ENCODE results near the gene HDAC4.

HDAC4 gene

DNA sequence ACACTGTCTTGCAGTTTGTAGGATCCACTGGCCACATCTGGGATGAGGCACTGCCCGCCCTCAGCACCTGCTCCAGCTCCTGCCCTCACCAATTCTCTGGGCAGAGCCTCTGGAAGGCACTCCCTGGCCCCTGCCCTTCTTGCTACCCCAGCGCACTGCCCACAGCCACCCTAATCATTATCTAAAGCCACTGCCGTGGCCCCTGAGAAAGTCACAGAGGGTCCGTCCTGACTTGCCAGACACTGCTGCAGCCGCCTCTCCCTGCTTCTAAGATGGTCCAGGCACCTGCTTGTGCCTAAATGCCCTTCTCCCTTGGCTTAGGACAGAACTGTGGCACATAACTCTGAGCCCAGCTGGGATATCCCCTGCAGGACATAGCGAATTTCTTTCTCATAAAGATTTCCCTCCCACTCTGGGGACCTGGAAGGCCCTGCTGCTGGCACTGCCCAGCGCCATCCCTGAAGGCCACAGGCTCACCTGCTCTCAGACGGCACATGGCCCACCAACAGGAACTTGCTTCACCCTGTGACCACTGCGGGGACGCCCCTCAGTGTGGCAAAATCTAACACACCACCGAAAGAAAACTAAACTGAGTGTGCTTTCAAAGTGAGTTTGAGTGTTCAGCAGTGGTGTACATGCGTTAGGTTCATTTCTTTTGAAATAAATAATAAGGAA, 244.9 kb downstream of the HDAC4 start:
- Histone ChIP-seq H3K27ac (no peak overlapping the region), H3K4me3 (no peak overlapping the region)
- DNase-seq (ENCODE audit: low spot score) = peak; percentile 46
- TF ChIP-seq, protein P1, sequence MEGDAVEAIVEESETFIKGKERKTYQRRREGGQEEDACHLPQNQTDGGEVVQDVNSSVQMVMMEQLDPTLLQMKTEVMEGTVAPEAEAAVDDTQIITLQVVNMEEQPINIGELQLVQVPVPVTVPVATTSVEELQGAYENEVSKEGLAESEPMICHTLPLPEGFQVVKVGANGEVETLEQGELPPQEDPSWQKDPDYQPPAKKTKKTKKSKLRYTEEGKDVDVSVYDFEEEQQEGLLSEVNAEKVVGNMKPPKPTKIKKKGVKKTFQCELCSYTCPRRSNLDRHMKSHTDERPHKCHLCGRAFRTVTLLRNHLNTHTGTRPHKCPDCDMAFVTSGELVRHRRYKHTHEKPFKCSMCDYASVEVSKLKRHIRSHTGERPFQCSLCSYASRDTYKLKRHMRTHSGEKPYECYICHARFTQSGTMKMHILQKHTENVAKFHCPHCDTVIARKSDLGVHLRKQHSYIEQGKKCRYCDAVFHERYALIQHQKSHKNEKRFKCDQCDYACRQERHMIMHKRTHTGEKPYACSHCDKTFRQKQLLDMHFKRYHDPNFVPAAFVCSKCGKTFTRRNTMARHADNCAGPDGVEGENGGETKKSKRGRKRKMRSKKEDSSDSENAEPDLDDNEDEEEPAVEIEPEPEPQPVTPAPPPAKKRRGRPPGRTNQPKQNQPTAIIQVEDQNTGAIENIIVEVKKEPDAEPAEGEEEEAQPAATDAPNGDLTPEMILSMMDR (IDR thresholded peaks at IDR 0.05) = no peak

DNA sequence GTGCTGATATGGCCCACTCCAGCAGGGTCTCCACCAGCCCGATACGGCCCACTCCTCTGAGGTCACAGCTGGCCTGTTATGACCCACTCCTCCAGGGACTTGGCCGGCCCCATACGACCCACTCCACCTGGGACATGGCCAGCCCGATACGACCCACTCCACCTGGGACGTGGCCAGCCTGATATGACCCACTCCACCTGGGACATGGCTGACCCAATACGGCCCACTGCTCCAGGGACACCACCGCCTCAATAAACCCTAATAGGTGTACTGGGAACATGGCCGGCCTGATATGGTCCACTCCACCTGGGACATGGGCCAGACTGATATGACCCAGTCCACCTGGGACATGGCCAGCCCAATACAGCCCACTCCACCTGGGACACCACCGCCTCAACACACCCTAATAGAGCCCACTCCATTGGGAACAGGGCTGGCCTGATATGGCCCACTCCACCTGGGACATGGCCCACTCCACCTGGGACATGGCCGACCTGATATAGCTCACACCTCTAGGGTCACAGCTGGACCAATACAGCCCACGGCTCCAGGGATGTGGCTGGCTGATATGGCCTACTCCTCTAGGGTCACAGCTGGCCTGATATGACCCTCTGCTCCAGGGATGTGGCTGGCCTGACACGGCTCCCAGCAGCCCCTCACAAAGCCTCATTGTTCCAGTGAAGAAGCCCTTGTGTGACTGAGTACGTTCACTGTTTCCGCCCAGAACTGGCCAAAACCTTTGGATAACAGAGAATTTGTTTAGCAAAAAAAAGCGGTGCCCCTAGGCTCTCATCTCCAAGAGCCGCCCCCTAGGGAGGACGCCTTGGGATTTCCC, 245.6 kb downstream of the HDAC4 start:
- Histone ChIP-seq H3K27ac (no peak overlapping the region), H3K4me3 (no peak overlapping the region)
- TF ChIP-seq, protein P1 (IDR thresholded peaks at IDR 0.05) = no peak
- DNase-seq (ENCODE audit: low spot score) = peak; percentile 61

DNA sequence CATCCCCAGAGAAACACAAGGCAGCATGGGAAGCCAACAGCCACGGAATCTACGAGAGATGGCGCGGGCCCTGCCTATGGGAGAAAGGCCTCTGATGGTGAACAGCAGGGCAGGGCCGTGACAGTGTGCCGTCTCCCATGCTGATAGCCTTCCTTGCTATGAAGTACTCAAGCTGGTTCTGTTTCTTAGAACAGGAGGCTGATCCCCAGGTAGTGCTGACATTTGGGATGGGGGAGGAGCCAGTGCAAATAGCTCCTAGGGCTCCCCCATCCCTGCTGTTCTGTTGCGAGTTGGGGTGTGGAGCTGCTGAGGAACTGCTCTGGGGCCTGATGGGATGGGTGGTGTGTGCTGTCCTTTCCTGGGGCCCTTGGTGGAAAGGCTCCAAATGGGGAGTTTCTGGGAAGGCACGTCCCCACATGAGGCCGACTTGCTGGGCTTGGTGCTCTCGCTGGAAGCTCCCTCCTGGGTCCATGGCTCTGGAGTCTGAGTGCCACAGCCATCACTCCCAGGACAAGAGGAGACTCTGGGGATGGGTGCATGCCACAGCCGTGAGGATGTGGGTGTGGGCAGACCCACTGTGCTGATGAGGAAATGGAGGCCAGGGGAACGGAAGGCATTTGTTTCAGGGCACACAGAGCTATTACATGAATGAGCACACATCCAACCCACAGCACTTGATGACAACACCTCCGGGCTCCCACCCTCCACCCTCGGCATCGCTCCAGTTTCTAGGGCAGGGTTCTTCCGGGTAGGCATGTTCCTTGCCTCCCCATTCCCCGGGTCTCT, 246.8 kb downstream of the HDAC4 start:
- peak; percentile 59 for DNase-seq (ENCODE audit: low spot score)
- Histone ChIP-seq H3K27ac (no peak overlapping the region), H3K4me3 (no peak overlapping the region)
- TF ChIP-seq, protein P1 (IDR thresholded peaks at IDR 0.05) = no peak

DNA sequence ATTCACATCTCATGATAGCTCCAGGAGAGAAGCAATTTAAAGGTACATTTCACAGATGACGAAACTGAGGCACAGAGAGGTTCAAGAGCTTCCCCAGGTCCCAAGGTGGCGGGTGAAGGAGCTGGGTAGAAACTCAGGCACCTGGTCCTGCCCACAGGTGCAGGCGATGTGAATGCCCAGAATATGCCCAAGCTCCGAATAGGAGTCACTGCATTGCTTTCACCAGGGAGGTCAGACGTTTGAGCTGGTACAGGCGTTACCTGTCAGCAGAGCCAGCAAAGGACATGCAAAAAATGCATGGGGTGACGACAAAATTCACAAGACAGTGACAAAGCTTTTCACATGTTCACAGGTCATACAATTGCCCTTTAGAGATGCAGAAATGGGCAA, 247.9 kb downstream of the HDAC4 start:
- DNase-seq (ENCODE audit: low spot score) = peak; percentile 4
- H3K27ac ChIP-seq = no peak overlapping the region

DNA sequence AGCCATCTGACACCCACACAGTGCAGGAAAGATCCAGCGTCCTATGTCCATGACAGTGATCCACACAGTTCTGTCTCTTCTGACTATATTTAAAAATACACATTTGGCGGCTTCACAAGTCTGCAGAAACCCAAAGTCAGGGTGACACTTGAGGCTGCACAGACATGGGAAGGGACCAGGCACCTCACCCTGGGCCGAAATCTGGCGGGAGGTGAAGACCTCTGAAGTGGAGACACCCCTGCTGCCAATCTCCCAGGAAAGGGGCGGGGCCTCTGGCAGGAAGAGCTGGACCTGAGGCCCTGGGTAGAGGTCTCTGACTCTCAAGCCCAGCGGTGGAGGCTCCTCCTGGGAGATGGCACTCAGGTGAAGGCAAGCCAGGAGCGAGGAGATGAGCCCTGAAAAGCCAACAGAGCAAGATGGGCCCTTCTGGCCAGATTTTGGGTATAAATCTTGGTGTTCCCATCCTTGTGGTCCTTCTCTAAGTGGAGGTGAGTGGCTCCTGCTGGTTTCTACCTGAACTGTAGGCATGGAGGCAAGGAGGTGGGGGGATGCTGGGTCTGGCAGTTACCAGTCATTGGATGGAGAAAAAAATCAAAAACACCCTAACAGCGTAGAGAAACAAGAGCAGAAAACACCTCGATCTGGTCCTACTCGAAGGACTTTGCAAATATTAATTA, 248.4 kb downstream of the HDAC4 start:
- TF ChIP-seq, protein P1 (IDR thresholded peaks at IDR 0.05) = no peak
- peak overlapping the region in 1 of 2 donors; percentile 53 for H3K27ac ChIP-seq

More for the DNA sequence above, 247.9 kb downstream of the HDAC4 start:
- H3K4me3 ChIP-seq = no peak overlapping the region
- TF ChIP-seq, protein P1 (IDR thresholded peaks at IDR 0.05) = no peak

DNA sequence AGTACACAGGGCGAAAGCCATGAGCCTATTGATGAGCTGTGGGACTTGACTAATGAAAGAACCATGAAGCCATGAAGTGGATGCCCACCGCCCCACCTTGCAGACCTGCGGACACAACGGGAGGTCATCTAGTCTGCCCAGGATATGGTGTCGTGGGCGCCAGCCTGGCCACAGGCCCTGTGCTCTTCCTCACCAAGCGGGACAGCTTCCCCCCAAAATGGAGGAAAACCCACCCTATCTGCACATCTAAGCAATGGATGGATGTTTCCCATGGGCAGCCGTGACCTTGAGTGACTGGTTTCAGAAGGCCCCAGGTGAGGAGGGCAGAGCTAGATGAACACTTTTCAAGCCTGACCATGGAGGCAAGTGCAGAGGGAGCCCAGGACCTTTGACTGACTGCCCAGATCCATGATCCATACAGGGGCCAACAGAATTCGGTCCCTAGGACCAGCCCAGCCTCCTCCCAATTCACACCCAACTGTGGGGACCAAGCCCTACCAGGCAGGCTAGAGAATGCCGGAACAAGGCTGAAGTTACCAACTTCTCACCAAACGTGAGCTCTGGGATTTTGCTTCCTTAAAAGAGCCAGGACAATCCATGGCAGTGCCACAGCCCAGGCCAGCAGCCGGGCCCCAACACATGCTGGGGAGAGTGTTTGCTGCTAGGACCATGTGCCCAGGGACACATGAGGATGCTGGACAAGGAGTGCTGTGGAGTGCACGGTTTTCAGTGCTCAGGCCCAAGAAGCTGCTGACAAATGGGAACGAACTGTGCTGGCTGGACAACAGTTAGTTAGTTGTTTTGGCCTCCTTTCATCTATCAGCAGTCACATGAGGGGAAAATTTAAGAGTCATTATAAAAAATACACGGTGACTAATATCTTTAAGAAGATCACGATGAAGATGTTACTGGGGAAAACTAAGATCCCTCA, 249.4 kb downstream of the HDAC4 start:
- peak overlapping the region; percentile 18 to 78 for H3K27ac ChIP-seq
- TF ChIP-seq, protein P1 (IDR thresholded peaks at IDR 0.05) = no peak
- no peak overlapping the region for H3K4me3 ChIP-seq
- peak; percentile 68 for DNase-seq (ENCODE audit: low spot score)

More for the DNA sequence above, 248.4 kb downstream of the HDAC4 start:
- no peak overlapping the region for H3K4me3 ChIP-seq
- DNase-seq (ENCODE audit: low spot score) = peak; percentile 67

All from coronary artery (tissue), 2 donors.